SK-N-SH treated with all-trans-retinoic acid at 6 μM for 48 hours (cell line): Measurements from ENCODE around the gene OR56B4.
"Not testable (repeated sequence)": the region's sequence is repeated elsewhere in the genome, so short reads cannot be mapped to it uniquely, and the experiment has no call there.

ENCODE experiments used
- ATAC-seq: fragments of 200-7000 bp; cut with Tn5 transposase; 3 replicates; pipeline ENCODE4 v1.9.1; 2020; ENCODE audit warnings: mild to moderate bottlenecking, moderate library complexity
- ARNTL ChIP-seq: fragments of 450-650 bp; formaldehyde crosslinking; IDR thresholded peaks from 2 replicates; pipeline ENCODE4 v1.5.0; 2020; ENCODE audit warnings: low read depth, mild to moderate bottlenecking, moderate library complexity, borderline replicate concordance
- CSDC2 ChIP-seq: fragments of 250-450 bp; sonication (Bioruptor Pico); IDR thresholded peaks from 2 replicates; pipeline ENCODE4 v1.5.0; 2020; ENCODE audit warnings: mild to moderate bottlenecking, moderate library complexity
- ESRRG ChIP-seq: fragments of 250-450 bp; sonication (Bioruptor Pico); IDR thresholded peaks from 2 replicates; pipeline ENCODE4 v1.6.1; 2021; ENCODE audit warnings: mild to moderate bottlenecking
- GLIS3 ChIP-seq: fragments of 250-450 bp; sonication (Bioruptor Pico); IDR thresholded peaks from 2 replicates; pipeline ENCODE4 v1.5.0; 2020; ENCODE audit warnings: mild to moderate bottlenecking, moderate library complexity
- PATZ1 ChIP-seq: fragments of 250-450 bp; sonication (Bioruptor Pico); IDR thresholded peaks from 2 replicates; pipeline ENCODE4 v1.8.0; 2020; ENCODE audit warnings: mild to moderate bottlenecking, moderate library complexity, borderline replicate concordance
- POU6F1 ChIP-seq: fragments of 250-450 bp; sonication (Bioruptor Pico); IDR thresholded peaks from 2 replicates; pipeline ENCODE4 v1.8.0; 2021; ENCODE audit warnings: low read depth, mild to moderate bottlenecking, moderate library complexity, borderline replicate concordance
- PPARA ChIP-seq: fragments of 250-450 bp; sonication (Bioruptor Pico); IDR thresholded peaks from 2 replicates; pipeline ENCODE4 v1.5.0; 2020; ENCODE audit warnings: mild to moderate bottlenecking, borderline replicate concordance
- SNAI2 ChIP-seq: fragments of 250-450 bp; sonication (Bioruptor Pico); IDR thresholded peaks from 2 replicates; pipeline ENCODE4 v1.5.0; 2020; ENCODE audit warnings: mild to moderate bottlenecking, moderate library complexity
- TSHZ2 ChIP-seq: fragments of 250-450 bp; sonication (Bioruptor Pico); IDR thresholded peaks from 2 replicates; pipeline ENCODE4 v1.5.0; 2020; ENCODE audit warnings: mild to moderate bottlenecking, moderate library complexity
- ZC3H10 ChIP-seq: fragments of 250-450 bp; sonication (Bioruptor Pico); IDR thresholded peaks from 2 replicates; pipeline ENCODE4 v1.5.1; 2021; ENCODE audit warnings: mild to moderate bottlenecking, moderate library complexity
- ZFP3 ChIP-seq: fragments of 250-450 bp; sonication (Bioruptor Pico); IDR thresholded peaks from 2 replicates; pipeline ENCODE4 v1.5.0; 2020; ENCODE audit warnings: mild to moderate bottlenecking, moderate library complexity
- ZFP30 ChIP-seq: fragments of 450-650 bp; formaldehyde crosslinking; IDR thresholded peaks from 2 replicates; pipeline ENCODE4 v1.5.0; 2022; ENCODE audit warnings: mild to moderate bottlenecking, moderate library complexity
- ZNF8 ChIP-seq: fragments of 450-650 bp; formaldehyde crosslinking; IDR thresholded peaks from 2 replicates; pipeline ENCODE4 v1.5.0; 2020; ENCODE audit warnings: mild to moderate bottlenecking, moderate library complexity

OR56B4 gene

GRCh38 chr11:6143737-6144136 lies 36.3 kb downstream of the OR56B4 start:
- ATAC-seq = not testable (repeated sequence)

GRCh38 chr11:6151117-6151516 lies 43.6 kb downstream of the OR56B4 start:
- no peak for ATAC-seq
- TF ChIP-seq PPARA (CRISPR knock-in tag) = no peak
- no peak for TF ChIP-seq CSDC2 (CRISPR knock-in tag)
- TF ChIP-seq ZC3H10 (CRISPR knock-in tag) = no peak
- no peak for TF ChIP-seq ARNTL (CRISPR knock-in tag)
- TF ChIP-seq ZNF8 = no peak
- no peak for TF ChIP-seq ZFP30 (CRISPR knock-in tag)
- no peak for TF ChIP-seq POU6F1 (CRISPR knock-in tag)
- TF ChIP-seq ZFP3 = no peak
- TF ChIP-seq PATZ1 (CRISPR knock-in tag) = no peak
- no peak for TF ChIP-seq ESRRG (CRISPR knock-in tag)
- no peak for TF ChIP-seq GLIS3 (CRISPR knock-in tag)

- ATAC-seq = no peak
- TF ChIP-seq SNAI2 (no peak), ZNF8 (no peak), ESRRG (CRISPR knock-in tag) (no peak), ZC3H10 (CRISPR knock-in tag) (no peak)
Observed at GRCh38 chr11:6152126-6152525, 44.6 kb downstream of the OR56B4 start.

- no peak for ATAC-seq
- no peak for TF ChIP-seq TSHZ2
Observed at GRCh38 chr11:6156628-6157359, 49.3 kb downstream of the OR56B4 start.
